ENCODE measurements around the gene CSF1R. TPM values are rescaled to one million over a fixed set of nuclear protein-coding genes. Genes with fewer than 3 reads are reported as not detected.
"Not testable (repeated sequence)": the region's sequence is repeated elsewhere in the genome, so short reads cannot be mapped to it uniquely, and the experiment has no call there.

CSF1R gene
- total and polyA plus RNA-seq, 4 donors, result 16.8 to 66.5 (median 47.8) TPM

GRCh38 chr5:150106674-150107426 is 20.5 kb upstream of the CSF1R start:
- WGBS (ENCODE audit: insufficient coverage), result no CpG with 5 or more reads among the region's 4 CpGs
- peak in 2 of 6 donors; percentile 1 to 73 for DNase-seq (ENCODE audit: low read depth in 4 of 6, low spot score in 6 of 6)
- H3K36me3 ChIP-seq (ENCODE audit: control insufficient read depth, insufficient read depth, low read length), result no peaks in the 10 kb centered on the region
- H3K4me1 ChIP-seq (ENCODE audit: control insufficient read depth, insufficient read depth, low read length), result peaks cover 10% of the 10 kb centered on the region
- H3K27ac ChIP-seq (ENCODE audit: low read depth, low read length), result no peak overlapping the region
- H3K4me3 ChIP-seq (ENCODE audit: low read depth, low read length), result no peak overlapping the region
- no peaks in the 10 kb centered on the region for H3K27me3 ChIP-seq (ENCODE audit: control insufficient read depth, insufficient read depth, low read length)
- no peaks in the 10 kb centered on the region for H3K9me3 ChIP-seq (ENCODE audit: control insufficient read depth, insufficient read depth, low read length)

GRCh38 chr5:150105928-150106615 is 19.7 kb upstream of the CSF1R start:
- Histone ChIP-seq H3K27me3 (ENCODE audit: control insufficient read depth, insufficient read depth, low read length) (no peaks in the 10 kb centered on the region), H3K4me3 (ENCODE audit: low read depth, low read length) (no peak overlapping the region), H3K36me3 (ENCODE audit: control insufficient read depth, insufficient read depth, low read length) (no peaks in the 10 kb centered on the region), H3K4me1 (ENCODE audit: control insufficient read depth, insufficient read depth, low read length) (peaks cover 7% of the 10 kb centered on the region), H3K27ac (ENCODE audit: low read depth, low read length) (no peak overlapping the region), H3K9me3 (ENCODE audit: control insufficient read depth, insufficient read depth, low read length) (no peaks in the 10 kb centered on the region)
- 82% methylated on average over 6 of the region's 7 CpGs for WGBS (ENCODE audit: insufficient coverage)
- peak in 1 of 6 donors; percentile 0 for DNase-seq (ENCODE audit: low read depth in 4 of 6, low spot score in 6 of 6)

- no peaks in the 10 kb centered on the region for H3K9me3 ChIP-seq (ENCODE audit: control insufficient read depth, insufficient read depth, low read length)
- H3K36me3 ChIP-seq (ENCODE audit: control insufficient read depth, insufficient read depth, low read length), result no peaks in the 10 kb centered on the region
- DNase-seq (ENCODE audit: low read depth in 4 of 6, low spot score in 6 of 6), result no peak
- H3K4me1 ChIP-seq (ENCODE audit: control insufficient read depth, insufficient read depth, low read length), result peaks cover 6% of the 10 kb centered on the region
- no peaks in the 10 kb centered on the region for H3K27me3 ChIP-seq (ENCODE audit: control insufficient read depth, insufficient read depth, low read length)
- WGBS (ENCODE audit: insufficient coverage), result 100% methylated on average over 1 of the region's 2 CpGs
- H3K27ac ChIP-seq (ENCODE audit: low read depth, low read length), result no peak overlapping the region
- no peak overlapping the region for H3K4me3 ChIP-seq (ENCODE audit: low read depth, low read length)
Measured at GRCh38 chr5:150104550-150104870, 18.2 kb upstream of the CSF1R start.

GRCh38 chr5:150103678-150104549 is 17.6 kb upstream of the CSF1R start:
- Histone ChIP-seq H3K36me3 (ENCODE audit: control insufficient read depth, insufficient read depth, low read length) (no peaks in the 10 kb centered on the region), H3K4me1 (ENCODE audit: control insufficient read depth, insufficient read depth, low read length) (peaks cover 6% of the 10 kb centered on the region), H3K27me3 (ENCODE audit: control insufficient read depth, insufficient read depth, low read length) (no peaks in the 10 kb centered on the region), H3K9me3 (ENCODE audit: control insufficient read depth, insufficient read depth, low read length) (no peaks in the 10 kb centered on the region), H3K27ac (ENCODE audit: low read depth, low read length) (no peak overlapping the region), H3K4me3 (ENCODE audit: low read depth, low read length) (no peak overlapping the region)
- WGBS (ENCODE audit: insufficient coverage), result 93% methylated on average over 5 of the region's 5 CpGs
- peak in 1 of 6 donors; percentile 0 for DNase-seq (ENCODE audit: low read depth in 4 of 6, low spot score in 6 of 6)

- no peak overlapping the region for H3K27ac ChIP-seq (ENCODE audit: low read depth, low read length)
- no peaks in the 10 kb centered on the region for H3K36me3 ChIP-seq (ENCODE audit: control insufficient read depth, insufficient read depth, low read length)
- H3K4me1 ChIP-seq (ENCODE audit: control insufficient read depth, insufficient read depth, low read length), result no peaks in the 10 kb centered on the region
- peak in 1 of 6 donors; percentile 60 for DNase-seq (ENCODE audit: low read depth in 4 of 6, low spot score in 6 of 6)
- 77% methylated on average over 4 of the region's 6 CpGs for WGBS (ENCODE audit: insufficient coverage)
- no peaks in the 10 kb centered on the region for H3K27me3 ChIP-seq (ENCODE audit: control insufficient read depth, insufficient read depth, low read length)
- no peaks in the 10 kb centered on the region for H3K9me3 ChIP-seq (ENCODE audit: control insufficient read depth, insufficient read depth, low read length)
- H3K4me3 ChIP-seq (ENCODE audit: low read depth, low read length), result no peak overlapping the region
Measured at GRCh38 chr5:150101023-150101422, 14.7 kb upstream of the CSF1R start.

GRCh38 chr5:150097152-150097551 is 10.8 kb upstream of the CSF1R start:
- Histone ChIP-seq H3K4me3 (ENCODE audit: low read depth, low read length) (no peak overlapping the region), H3K36me3 (ENCODE audit: control insufficient read depth, insufficient read depth, low read length) (no peaks in the 10 kb centered on the region), H3K27me3 (ENCODE audit: control insufficient read depth, insufficient read depth, low read length) (no peaks in the 10 kb centered on the region), H3K27ac (ENCODE audit: low read depth, low read length) (no peak overlapping the region), H3K4me1 (ENCODE audit: control insufficient read depth, insufficient read depth, low read length) (no peaks in the 10 kb centered on the region), H3K9me3 (ENCODE audit: control insufficient read depth, insufficient read depth, low read length) (no peaks in the 10 kb centered on the region)
- no peak for DNase-seq (ENCODE audit: low read depth in 4 of 6, low spot score in 6 of 6)

- no peak for DNase-seq (ENCODE audit: low read depth in 4 of 6, low spot score in 6 of 6)
- no peaks in the 10 kb centered on the region for H3K9me3 ChIP-seq (ENCODE audit: control insufficient read depth, insufficient read depth, low read length)
- WGBS (ENCODE audit: insufficient coverage), result no CpG with 5 or more reads among the region's 3 CpGs
- no peaks in the 10 kb centered on the region for H3K36me3 ChIP-seq (ENCODE audit: control insufficient read depth, insufficient read depth, low read length)
- H3K4me1 ChIP-seq (ENCODE audit: control insufficient read depth, insufficient read depth, low read length), result no peaks in the 10 kb centered on the region
- no peak overlapping the region for H3K27ac ChIP-seq (ENCODE audit: low read depth, low read length)
- no peaks in the 10 kb centered on the region for H3K27me3 ChIP-seq (ENCODE audit: control insufficient read depth, insufficient read depth, low read length)
- H3K4me3 ChIP-seq (ENCODE audit: low read depth, low read length), result no peak overlapping the region
Measured at GRCh38 chr5:150092159-150092787, 5.9 kb upstream of the CSF1R start.

GRCh38 chr5:150085191-150085912 is 1.0 kb downstream of the CSF1R start:
- Histone ChIP-seq H3K36me3 (ENCODE audit: control insufficient read depth, insufficient read depth, low read length) (no peaks in the 10 kb centered on the region), H3K9me3 (ENCODE audit: control insufficient read depth, insufficient read depth, low read length) (no peaks in the 10 kb centered on the region), H3K27me3 (ENCODE audit: control insufficient read depth, insufficient read depth, low read length) (no peaks in the 10 kb centered on the region), H3K4me3 (ENCODE audit: low read depth, low read length) (peak overlapping the region; percentile 17), H3K4me1 (ENCODE audit: control insufficient read depth, insufficient read depth, low read length) (peaks cover 11% of the 10 kb centered on the region), H3K27ac (ENCODE audit: low read depth, low read length) (no peak overlapping the region)
- 62% methylated on average over 5 of the region's 7 CpGs for WGBS (ENCODE audit: insufficient coverage)
- DNase-seq (ENCODE audit: low read depth in 4 of 6, low spot score in 6 of 6), result no peak

GRCh38 chr5:150084754-150085153 is 1.6 kb downstream of the CSF1R start:
- H3K27me3 ChIP-seq (ENCODE audit: control insufficient read depth, insufficient read depth, low read length); H3K36me3 ChIP-seq (ENCODE audit: control insufficient read depth, insufficient read depth, low read length); DNase-seq (ENCODE audit: low read depth in 4 of 6, low spot score in 6 of 6); H3K4me3 ChIP-seq (ENCODE audit: low read depth, low read length); H3K9me3 ChIP-seq (ENCODE audit: control insufficient read depth, insufficient read depth, low read length); H3K27ac ChIP-seq (ENCODE audit: low read depth, low read length): not testable (repeated sequence)
- 94% methylated on average over 3 of the region's 6 CpGs for WGBS (ENCODE audit: insufficient coverage)
- peaks cover 11% of the 10 kb centered on the region for H3K4me1 ChIP-seq (ENCODE audit: control insufficient read depth, insufficient read depth, low read length)
